H1 (cell line): ENCODE data around the gene FGF23. TPM values are rescaled to one million over a fixed set of nuclear protein-coding genes. Genes with fewer than 3 reads are reported as not detected.

Experiments
- CTCF ChIA-PET: fragments of 300-600 bp; sonication (Branson Sonifier 250); formaldehyde crosslinking; loops from one replicate; lab custom pipeline; 2021; ENCODE audit not compliant: partially characterized antibody; lab: Charles Lee
- POLR2A ChIA-PET: fragments of 300-600 bp; sonication (Branson Sonifier 250); formaldehyde crosslinking; loops from one replicate; lab custom pipeline; 2021; ENCODE audit warnings: inconsistent platforms; ENCODE audit not compliant: partially characterized antibody; lab: Charles Lee
- DNase-seq, 2 experiments: peaks; one replicate each; pipeline versions ENCODE4 v3.0.0 to v3.0.0-alpha.2; 2010 to 2022; ENCODE audit warnings: low spot score in 2 of 2, low read depth in 1 of 2, mixed read lengths in 1 of 2
- FAIRE-seq: peaks from 2 replicates; lab custom pipeline; 2011; peaks lifted over from hg19 to GRCh38; lab: Jason Lieb, UNC
- H2AFZ ChIP-seq: 2 replicates; pipeline ENCODE4 v1.8.1; 2012; ENCODE audit warnings: low read length, inconsistent platforms
- H2AK5ac ChIP-seq: 2 replicates; pipeline ENCODE4 v1.6.1; 2013; ENCODE audit warnings: low read depth, low read length
- H2BK120ac ChIP-seq: replicated peaks from 2 replicates; pipeline ENCODE3; 2013; ENCODE audit warnings: low read depth, low read length, inconsistent platforms
- H2BK12ac ChIP-seq: 2 replicates; pipeline ENCODE4 v1.6.1; 2013; ENCODE audit warnings: low read depth, low read length
- H2BK15ac ChIP-seq: 2 replicates; pipeline ENCODE4 v1.6.1; 2013; ENCODE audit warnings: low read length
- H2BK20ac ChIP-seq: 2 replicates; pipeline ENCODE4 v1.6.1; 2013; ENCODE audit warnings: low read length
- H2BK5ac ChIP-seq: 2 replicates; pipeline ENCODE4 v1.6.1; 2013; ENCODE audit warnings: low read depth, low read length
- H3K14ac ChIP-seq: 2 replicates; pipeline ENCODE4 v1.6.1; 2013; ENCODE audit warnings: inconsistent platforms; ENCODE audit not compliant: insufficient read length
- H3K18ac ChIP-seq: 2 replicates; pipeline ENCODE4 v1.6.1; 2013; ENCODE audit warnings: low read length; ENCODE audit errors: extremely low read depth
- H3K23ac ChIP-seq: 2 replicates; pipeline ENCODE4 v1.6.1; 2013; ENCODE audit warnings: inconsistent platforms; ENCODE audit not compliant: insufficient read length
- H3K23me2 ChIP-seq: 2 replicates; pipeline ENCODE4 v1.6.1; 2013; ENCODE audit warnings: low read depth, low read length
- H3K27ac ChIP-seq: 2 replicates; pipeline ENCODE4 v1.6.1; 2011; ENCODE audit warnings: low read depth, low read length, inconsistent platforms
- H3K27me3 ChIP-seq, 4 experiments: replicated peaks in 1 of 4; 1 replicate in 1 of 4; 2 replicates in 3 of 4; pipeline versions ENCODE4 v1.6.1 to v1.8.1; 2011 to 2013; ENCODE audit warnings: low read length in 3 of 4, mild to moderate bottlenecking in 3 of 4, inconsistent platforms in 2 of 4, mixed read lengths in 2 of 4, moderate library complexity in 1 of 4; ENCODE audit not compliant: control insufficient read depth in 3 of 4, insufficient read depth in 3 of 4; ENCODE audit errors: extremely low read depth in 1 of 4
- H3K36me3 ChIP-seq, 4 experiments: 2 replicates each; pipeline versions ENCODE4 v1.6.1 to v1.8.1; 2011 to 2013; ENCODE audit warnings: mild to moderate bottlenecking in 4 of 4, low read length in 3 of 4, moderate library complexity in 2 of 4, control low read depth in 1 of 4, inconsistent platforms in 1 of 4; ENCODE audit not compliant: insufficient read depth in 4 of 4, control insufficient read depth in 2 of 4
- H3K4ac ChIP-seq: replicated peaks from 2 replicates; pipeline ENCODE3; 2013; ENCODE audit warnings: low read length, low read depth, mixed read lengths, inconsistent platforms; ENCODE audit not compliant: insufficient read length
- H3K4me1 ChIP-seq, 4 experiments: replicated peaks in 1 of 4; 1 replicate in 1 of 4; 2 replicates in 3 of 4; pipeline versions ENCODE4 v1.6.1 to v1.8.1; 2011 to 2013; ENCODE audit warnings: low read length in 3 of 4, inconsistent platforms in 2 of 4, mixed read lengths in 1 of 4; ENCODE audit not compliant: insufficient read depth in 4 of 4, control insufficient read depth in 3 of 4
- H3K4me2 ChIP-seq, 2 experiments: 2 replicates each; pipeline versions ENCODE4 v1.6.1 to v1.8.1; 2011 to 2013; ENCODE audit warnings: low read depth in 2 of 2, low read length in 2 of 2, control low read depth in 1 of 2, inconsistent platforms in 1 of 2, mild to moderate bottlenecking in 1 of 2; ENCODE audit not compliant: insufficient read depth in 1 of 2
- H3K4me3 ChIP-seq, 4 experiments: fragments of 200-600, 300-600 bp in 1 of 4; sonication (generic), shearing (Covaris generic), sonication (Bioruptor Twin) in 1 of 4; 2 replicates each; pipeline versions ENCODE4 v1.5.1 to v1.8.1; 2011 to 2016; ENCODE audit warnings: low read length in 4 of 4, low read depth in 3 of 4, control low read depth in 2 of 4, inconsistent platforms in 2 of 4, mild to moderate bottlenecking in 2 of 4, mixed read lengths in 1 of 4, moderate library complexity in 1 of 4; ENCODE audit not compliant: insufficient read depth in 2 of 4; ENCODE audit errors: extremely low read depth in 1 of 4
- H3K56ac ChIP-seq: replicated peaks from 2 replicates; pipeline ENCODE3; 2013; ENCODE audit warnings: low read depth, mild to moderate bottlenecking, mixed read lengths, low read length, inconsistent platforms; ENCODE audit not compliant: insufficient read length
- H3K79me1 ChIP-seq: 2 replicates; pipeline ENCODE4 v1.6.1; 2013; ENCODE audit warnings: low read depth, low read length, control low read depth
- H3K79me2 ChIP-seq, 2 experiments: 2 replicates each; pipeline versions ENCODE4 v1.6.1 to v1.8.1; 2012 to 2013; ENCODE audit warnings: low read length in 2 of 2, mild to moderate bottlenecking in 2 of 2, inconsistent platforms in 1 of 2; ENCODE audit not compliant: insufficient read depth in 2 of 2, control insufficient read depth in 1 of 2
- H3K9ac ChIP-seq, 4 experiments: replicated peaks in 1 of 4; 1 replicate in 1 of 4; 2 replicates in 3 of 4; pipeline versions ENCODE4 v1.6.1 to v1.8.1; 2011 to 2013; ENCODE audit warnings: low read depth in 3 of 4, low read length in 3 of 4, control low read depth in 2 of 4, mild to moderate bottlenecking in 2 of 4, moderate library complexity in 2 of 4, inconsistent platforms in 1 of 4; ENCODE audit errors: extremely low read depth in 1 of 4
- H3K9me3 ChIP-seq, 2 experiments: 2 replicates each; pipeline versions ENCODE4 v1.6.1 to v1.8.1; 2012 to 2013; ENCODE audit warnings: mild to moderate bottlenecking in 2 of 2, moderate library complexity in 2 of 2, control low read depth in 1 of 2, inconsistent platforms in 1 of 2, low read depth in 1 of 2, low read length in 1 of 2, mixed read lengths in 1 of 2; ENCODE audit not compliant: insufficient read depth in 2 of 2
- H4K20me1 ChIP-seq, 2 experiments: replicated peaks in 1 of 2; 2 replicates each; pipeline versions ENCODE3 to v1.8.1; 2011 to 2013; ENCODE audit warnings: inconsistent platforms in 2 of 2, low read length in 2 of 2, mild to moderate bottlenecking in 1 of 2; ENCODE audit not compliant: insufficient read depth in 2 of 2, control insufficient read depth in 1 of 2
- H4K5ac ChIP-seq: 2 replicates; pipeline ENCODE4 v1.6.1; 2013; ENCODE audit warnings: low read length, low read depth, mixed read lengths, inconsistent platforms; ENCODE audit not compliant: insufficient read length
- H4K8ac ChIP-seq: 2 replicates; pipeline ENCODE4 v1.8.0; 2013; ENCODE audit warnings: mild to moderate bottlenecking, moderate library complexity, low read length, inconsistent platforms; ENCODE audit not compliant: insufficient read depth; ENCODE audit errors: extremely low read depth
- H4K91ac ChIP-seq: replicated peaks from 2 replicates; pipeline ENCODE3; 2013; ENCODE audit warnings: low read length, mixed read lengths, inconsistent platforms; ENCODE audit not compliant: insufficient read length
- ASH2L ChIP-seq: fragments of 200-600, 300-600 bp; sonication (generic); IDR thresholded peaks from one replicate; pipeline ENCODE4 v1.7.1; 2017; ENCODE audit warnings: low read length
- CEBPB ChIP-seq: IDR thresholded peaks from 2 replicates; pipeline ENCODE4 v1.6.1; 2012; ENCODE audit warnings: low read depth, low read length
- CREB1 ChIP-seq: IDR thresholded peaks from 2 replicates; pipeline ENCODE4 v1.6.1; 2012; ENCODE audit warnings: inconsistent platforms
- CTBP2 ChIP-seq: IDR thresholded peaks from 2 replicates; pipeline ENCODE4 v1.7.0; 2011; ENCODE audit warnings: borderline replicate concordance, mild to moderate bottlenecking, moderate library complexity, mixed read lengths, low read length; ENCODE audit not compliant: insufficient read depth, insufficient read length
- GTF2F1 ChIP-seq: IDR thresholded peaks from 2 replicates; pipeline ENCODE4 v1.6.1; 2012; ENCODE audit warnings: low read depth, low read length, improper control_type of control experiment, borderline replicate concordance
- NRF1 ChIP-seq: IDR thresholded peaks from 2 replicates; pipeline ENCODE4 v1.6.1; 2011; ENCODE audit warnings: mild to moderate bottlenecking, low read depth, low read length, improper control_type of control experiment
- RAD21 ChIP-seq, 2 experiments: IDR thresholded peaks in 1 of 2; conservative IDR thresholded peaks in 1 of 2; 2 replicates each; pipeline ENCODE4 v1.6.1; 2011; ENCODE audit warnings: low read depth in 2 of 2, low read length in 2 of 2, improper control_type of control experiment in 1 of 2, inconsistent platforms in 1 of 2, mild to moderate bottlenecking in 1 of 2, moderate library complexity in 1 of 2
- RNF2 ChIP-seq: fragments of 200-900, 300-1000 bp; sonication (generic); IDR thresholded peaks from 2 replicates; pipeline ENCODE4 v1.7.1; 2016; ENCODE audit warnings: borderline replicate concordance, low read depth, mild to moderate bottlenecking, antibody characterized with exemption, low read length; ENCODE audit not compliant: poor library complexity, severe bottlenecking; ENCODE audit errors: missing control alignments
- SIX5 ChIP-seq: IDR thresholded peaks from 2 replicates; pipeline ENCODE4 v1.6.1; 2011; ENCODE audit warnings: mild to moderate bottlenecking, low read depth, low read length
- SRF ChIP-seq: IDR thresholded peaks from 2 replicates; pipeline ENCODE4 v1.6.1; 2011; ENCODE audit warnings: mild to moderate bottlenecking, low read depth, low read length, moderate library complexity
- WGBS, 2 experiments: shearing (Covaris generic) in 1 of 2; methylation state at CpG; one replicate each; pipeline versions ENCODE4 v1.1.6 to v1.1.7; 2013 to 2015; ENCODE audit warnings: low lambda C conversion rate in 2 of 2, mixed read lengths in 2 of 2, inconsistent platforms in 1 of 2, low coverage in 1 of 2, missing lambda C conversion rate in 1 of 2; ENCODE audit not compliant: insufficient replicate concordance in 2 of 2, insufficient coverage in 1 of 2, insufficient read length in 1 of 2; ENCODE audit errors: extremely low coverage in 1 of 2, missing lambda C conversion rate in 1 of 2; 5-methylcytosine and 5-hydroxymethylcytosine counted together
- polyA plus RNA-seq, 7 experiments: library from polyadenylated mRNA; depleted of rRNA in 3 of 7; stranded (reverse) in 5 of 7; unstranded in 2 of 7; fragments of >200 nt in 5 of 7; fragments of 200-250 nt in 2 of 7; gene quantifications; 1 replicate in 5 of 7; 2 replicates in 1 of 7; 4 replicates in 1 of 7; pipeline versions ENCODE4 v1.2.1 to v1.2.3, GENCODE V29; 2011 to 2013; ENCODE audit warnings: missing spikeins in 2 of 7, mixed read lengths in 2 of 7
- total RNA-seq: library from RNA; stranded (reverse); fragmentation: NEBNext Ultra II Directional; extraction: Animal tissue kit (Norgen Biotek cat#: 25700); gene quantifications from 2 replicates; pipeline ENCODE4 v1.2.1, GENCODE V29; 2021
- TF ChIP-seq, protein P1 (sequence below), 3 experiments: IDR thresholded peaks; 1 replicate in 2 of 3; 2 replicates in 1 of 3; pipeline versions ENCODE4 v1.5.1 to v1.6.1; 2011; ENCODE audit warnings: low read length in 3 of 3, mild to moderate bottlenecking in 3 of 3, inconsistent platforms in 2 of 3, low read depth in 1 of 3, moderate library complexity in 1 of 3; ENCODE audit not compliant: insufficient read depth in 1 of 3; ENCODE audit errors: control extremely low read depth in 1 of 3

FGF23 gene
- total and polyA plus RNA-seq, 2 of the 8 experiments (the other 6 are each of a cell fraction or from before 2014, with no cell fraction given), result 0.35 to 0.67 TPM

DNA sequence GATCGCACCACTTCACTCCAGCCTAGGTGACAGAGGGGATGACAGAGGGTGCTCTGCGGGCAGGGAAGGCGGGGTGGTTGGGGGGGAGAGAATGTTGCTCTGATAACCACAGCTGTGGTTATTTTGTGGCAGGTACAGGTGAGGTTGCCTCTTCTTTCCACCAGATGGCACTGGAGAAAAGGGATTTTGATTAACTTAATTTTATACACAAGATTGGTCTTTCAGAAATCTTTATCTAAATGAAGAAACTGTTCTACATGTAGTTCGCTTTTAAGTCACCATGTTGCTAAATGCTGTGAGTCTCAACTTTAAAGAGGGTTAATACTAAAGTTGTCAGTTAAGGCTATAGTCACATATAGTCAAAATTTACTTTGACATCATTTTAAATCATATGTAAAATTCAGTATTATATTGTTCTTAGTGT is 25.7 kb downstream of the FGF23 start:
- no peak overlapping the region for H3K4me3 ChIP-seq
- POLR2A ChIA-PET, result no interaction called here
- H4K91ac ChIP-seq, result no peak overlapping the region
- CTCF ChIA-PET, result interaction anchor here (0.7 to 1.5 kb wide), 14 partner anchors 13 to 300 kb away, joined by 3 to 5 read pairs (median 3); no protein-coding TSS in a partner anchor
- no peak overlapping the region for H3K23ac ChIP-seq
- no peaks in the 10 kb centered on the region for H3K79me2 ChIP-seq
- H3K4ac ChIP-seq, result no peak overlapping the region
- no peak overlapping the region for H2BK20ac ChIP-seq
- H2BK15ac ChIP-seq, result no peak overlapping the region
- no peak overlapping the region for H4K5ac ChIP-seq
- FAIRE-seq (no peak), DNase-seq (no peak)
- no peak overlapping the region for H2BK12ac ChIP-seq
- H3K79me1 ChIP-seq, result no peaks in the 10 kb centered on the region
- H4K20me1 ChIP-seq, result no peaks in the 10 kb centered on the region
- no peak overlapping the region for H2BK120ac ChIP-seq
- H3K56ac ChIP-seq, result no peak overlapping the region
- 69% methylated on average over 2 of the region's 4 CpGs; no CpG with 5 or more reads in 1 of the 2 experiments for WGBS, 2 experiments
- no peak overlapping the region for H4K8ac ChIP-seq
- no peak overlapping the region for H3K4me2 ChIP-seq
- H3K9ac ChIP-seq, result no peak overlapping the region
- no peaks in the 10 kb centered on the region for H3K9me3 ChIP-seq
- no peak overlapping the region for H2AK5ac ChIP-seq
- H3K14ac ChIP-seq, result no peak overlapping the region
- peaks cover 0 to 36% (median 18%) of the 10 kb centered on the region in 4 experiments; a peak in 6 of 8 replicates for H3K36me3 ChIP-seq
- H3K4me1 ChIP-seq, result no peaks in the 10 kb centered on the region
- no peak overlapping the region for H2AFZ ChIP-seq
- H3K23me2 ChIP-seq, result no peaks in the 10 kb centered on the region
- no peak overlapping the region for H3K27ac ChIP-seq
- H2BK5ac ChIP-seq, result no peak overlapping the region
- no peak overlapping the region for H3K18ac ChIP-seq
- H3K27me3 ChIP-seq, result no peaks in the 10 kb centered on the region
- TF ChIP-seq RAD21 (IDR thresholded peaks at IDR 0.05 in 1 of 2, conservative IDR thresholded peaks at IDR 0.05 in 1 of 2; ENCODE audit: low read depth in 2 of 2, low read length in 2 of 2), result peak; percentile 52 to 60
- no peak for TF ChIP-seq CEBPB
- no peak for TF ChIP-seq SIX5
- no peak for TF ChIP-seq CREB1
- no peak for TF ChIP-seq CTBP2
- no peak for TF ChIP-seq ASH2L
- TF ChIP-seq NRF1, result no peak
- no peak for TF ChIP-seq GTF2F1
- TF ChIP-seq, protein P1, sequence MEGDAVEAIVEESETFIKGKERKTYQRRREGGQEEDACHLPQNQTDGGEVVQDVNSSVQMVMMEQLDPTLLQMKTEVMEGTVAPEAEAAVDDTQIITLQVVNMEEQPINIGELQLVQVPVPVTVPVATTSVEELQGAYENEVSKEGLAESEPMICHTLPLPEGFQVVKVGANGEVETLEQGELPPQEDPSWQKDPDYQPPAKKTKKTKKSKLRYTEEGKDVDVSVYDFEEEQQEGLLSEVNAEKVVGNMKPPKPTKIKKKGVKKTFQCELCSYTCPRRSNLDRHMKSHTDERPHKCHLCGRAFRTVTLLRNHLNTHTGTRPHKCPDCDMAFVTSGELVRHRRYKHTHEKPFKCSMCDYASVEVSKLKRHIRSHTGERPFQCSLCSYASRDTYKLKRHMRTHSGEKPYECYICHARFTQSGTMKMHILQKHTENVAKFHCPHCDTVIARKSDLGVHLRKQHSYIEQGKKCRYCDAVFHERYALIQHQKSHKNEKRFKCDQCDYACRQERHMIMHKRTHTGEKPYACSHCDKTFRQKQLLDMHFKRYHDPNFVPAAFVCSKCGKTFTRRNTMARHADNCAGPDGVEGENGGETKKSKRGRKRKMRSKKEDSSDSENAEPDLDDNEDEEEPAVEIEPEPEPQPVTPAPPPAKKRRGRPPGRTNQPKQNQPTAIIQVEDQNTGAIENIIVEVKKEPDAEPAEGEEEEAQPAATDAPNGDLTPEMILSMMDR (IDR thresholded peaks at IDR 0.05; ENCODE audit: control extremely low read depth in 1 of 3, insufficient read depth in 1 of 3, low read depth in 1 of 3, low read length in 3 of 3), result peak; percentile 8 to 59 (median 33); a peak in 3 of 4 replicates
- TF ChIP-seq SRF, result no peak
- TF ChIP-seq RNF2, result no peak
